K562 (cell line): Measurements from ENCODE around the gene AZU1. TPM values are rescaled to one million over a fixed set of nuclear protein-coding genes. Genes with fewer than 3 reads are reported as not detected.

Experiments
- ATAC-seq: fragments of 200-7000 bp; cut with Tn5 transposase; 3 replicates; pipeline ENCODE4 v1.9.1; 2020; ENCODE audit warnings: moderate library complexity
- BruUV-seq: library from RNA; stranded (reverse); fragments of 400-500 nt; replicated peaks from 2 replicates; lab custom pipeline; 2021; lab: Mats Ljungman, UMichigan
- CTCF ChIA-PET: fragments of 300-600 bp; formaldehyde crosslinking; extraction: SDS; loops from one replicate; lab custom pipeline; 2021; ENCODE audit warnings: low intra/inter-chr PET ratio; lab: Yijun Ruan, JAX
- POLR2A ChIA-PET: fragments of 300-600, 350-650 bp; sonication (Branson Sonifier 250); formaldehyde crosslinking; extraction: SDS; loops from one replicate; lab custom pipeline; 2021; ENCODE audit warnings: antibody characterized with exemption, inconsistent platforms; lab: Yijun Ruan, JAX
- DNase-seq, 4 experiments: peaks; one replicate each; pipeline versions ENCODE4 v3.0.0 to v3.0.0-alpha.2; 2011 to 2018; ENCODE audit warnings: low spot score in 3 of 4, mixed read lengths in 3 of 4; ENCODE audit errors: extremely low read depth in 1 of 4
- FAIRE-seq: peaks from 2 replicates; lab custom pipeline; 2011; peaks lifted over from hg19 to GRCh38; lab: Jason Lieb, UNC
- H2AFZ ChIP-seq: 2 replicates; pipeline ENCODE4 v1.6.0; 2011; ENCODE audit warnings: low read depth, low read length, control low read depth, inconsistent platforms
- H3K27ac ChIP-seq: fragments of 200-600 bp; 3 replicates; pipeline ENCODE4 v1.8.0; 2011; ENCODE audit warnings: low read depth, mild to moderate bottlenecking, control low read depth, inconsistent platforms, low read length, moderate library complexity, mixed read lengths; ENCODE audit errors: extremely low read depth
- H3K27me3 ChIP-seq, 2 experiments: fragments of 300-600 bp in 1 of 2; 2 replicates in 1 of 2; 3 replicates in 1 of 2; pipeline versions ENCODE4 v1.6.0 to v1.8.0; 2011; ENCODE audit warnings: inconsistent platforms in 2 of 2, low read length in 2 of 2, mild to moderate bottlenecking in 1 of 2, mixed read lengths in 1 of 2, moderate library complexity in 1 of 2; ENCODE audit not compliant: control insufficient read depth in 2 of 2, insufficient read depth in 2 of 2
- H3K36me3 ChIP-seq: fragments of 300-600 bp; 3 replicates; pipeline ENCODE4 v1.8.0; 2011; ENCODE audit warnings: mild to moderate bottlenecking, low read length, inconsistent platforms; ENCODE audit not compliant: control insufficient read depth, insufficient read depth
- H3K4me1 ChIP-seq, 2 experiments: fragments of 200-600 bp in 1 of 2; replicated peaks in 1 of 2; 2 replicates in 1 of 2; 3 replicates in 1 of 2; pipeline versions ENCODE4 v1.5.1 to v1.8.0; 2011; ENCODE audit warnings: inconsistent platforms in 2 of 2, low read length in 2 of 2, mild to moderate bottlenecking in 1 of 2, mixed read lengths in 1 of 2, moderate library complexity in 1 of 2; ENCODE audit not compliant: control insufficient read depth in 2 of 2, insufficient read depth in 2 of 2
- H3K4me2 ChIP-seq: 2 replicates; pipeline ENCODE4 v1.6.1; 2011; ENCODE audit warnings: low read length, control low read depth, inconsistent platforms, mixed read lengths; ENCODE audit not compliant: insufficient read depth
- H3K4me3 ChIP-seq: fragments of 200-600 bp; sonication (generic), shearing (Covaris generic); 2 replicates; pipeline ENCODE4 v1.5.1; 2016; ENCODE audit warnings: control low read depth, inconsistent platforms
- H3K79me2 ChIP-seq: fragments of 200-600 bp; 3 replicates; pipeline ENCODE4 v1.8.0; 2011; ENCODE audit warnings: low read length, inconsistent platforms; ENCODE audit not compliant: control insufficient read depth, insufficient read depth
- H3K9ac ChIP-seq, 2 experiments: 2 replicates each; pipeline versions ENCODE4 v1.6.0 to v1.6.1; 2011; ENCODE audit warnings: low read depth in 2 of 2, low read length in 2 of 2, control low read depth in 1 of 2, inconsistent platforms in 1 of 2, mild to moderate bottlenecking in 1 of 2, mixed read lengths in 1 of 2; ENCODE audit not compliant: insufficient read depth in 1 of 2
- H3K9me1 ChIP-seq: one replicate; pipeline ENCODE4 v1.6.0; 2011; ENCODE audit warnings: inconsistent platforms, mild to moderate bottlenecking, low read length, moderate library complexity; ENCODE audit not compliant: control insufficient read depth, insufficient read depth
- H3K9me3 ChIP-seq: replicated peaks from 2 replicates; pipeline ENCODE4 v1.5.1; 2011; ENCODE audit warnings: low read depth, low read length, inconsistent platforms; ENCODE audit not compliant: control insufficient read depth, insufficient read depth
- H4K20me1 ChIP-seq: replicated peaks from 2 replicates; pipeline ENCODE4 v1.6.1; 2011; ENCODE audit warnings: low read length, inconsistent platforms, mixed read lengths; ENCODE audit not compliant: control insufficient read depth, insufficient read depth
- ELF4 ChIP-seq: fragments of 450-650 bp; formaldehyde crosslinking; IDR thresholded peaks from 2 replicates; pipeline ENCODE4 v1.4.0; 2022; ENCODE audit warnings: missing genetic modification characterization
- MYC ChIP-seq, 2 experiments: fragments of 250-450 bp in 1 of 2; sonication (Bioruptor Pico) in 1 of 2; IDR thresholded peaks; 2 replicates each; pipeline versions ENCODE4 v1.5.1 to v1.6.1; 2012 to 2021; ENCODE audit warnings: low read depth in 2 of 2, borderline replicate concordance in 1 of 2, improper control_type of control experiment in 1 of 2, low read length in 1 of 2, mild to moderate bottlenecking in 1 of 2, moderate library complexity in 1 of 2
- NRF1 ChIP-seq, 2 experiments: fragments of 450-650 bp; IDR thresholded peaks in 1 of 2; conservative IDR thresholded peaks in 1 of 2; 2 replicates each; pipeline ENCODE4 v1.6.1; 2014; ENCODE audit warnings: mild to moderate bottlenecking in 2 of 2
- POLR2H ChIP-seq: IDR thresholded peaks from 2 replicates; pipeline ENCODE4 v1.6.1; 2016; ENCODE audit warnings: missing genetic modification characterization, low read depth, mild to moderate bottlenecking, control low read depth, missing compliant biosample characterization, moderate library complexity
- PRPF4 ChIP-seq: fragments of 200-400 bp; formaldehyde crosslinking; IDR thresholded peaks from one replicate; pipeline ENCODE4 v1.6.1; 2017; ENCODE audit warnings: low read length, low read depth, mild to moderate bottlenecking; ENCODE audit not compliant: insufficient read depth, poor library complexity, severe bottlenecking
- RBM22 ChIP-seq: fragments of 200-400 bp; formaldehyde crosslinking; IDR thresholded peaks from 2 replicates; pipeline ENCODE4 v1.6.1; 2018; ENCODE audit warnings: low read length, low read depth; ENCODE audit not compliant: poor library complexity, severe bottlenecking
- RFX7 ChIP-seq: fragments of 250-450 bp; sonication (Bioruptor Pico); IDR thresholded peaks from 2 replicates; pipeline ENCODE4 v1.5.1; 2021; ENCODE audit warnings: mild to moderate bottlenecking
- SP2 ChIP-seq: IDR thresholded peaks from 2 replicates; pipeline ENCODE4 v1.6.1; 2011; ENCODE audit warnings: mild to moderate bottlenecking, low read depth, low read length, moderate library complexity; ENCODE audit not compliant: poor library complexity, severe bottlenecking; ENCODE audit errors: extremely low read depth
- SRSF1 ChIP-seq: fragments of 200-400 bp; formaldehyde crosslinking; IDR thresholded peaks from 2 replicates; pipeline ENCODE4 v1.6.1; 2017; ENCODE audit warnings: mild to moderate bottlenecking, low read depth, low read length, moderate library complexity
- TAF9B ChIP-seq: fragments of 450-650 bp; IDR thresholded peaks from 2 replicates; pipeline ENCODE4 v1.6.1; 2018; ENCODE audit warnings: mild to moderate bottlenecking; ENCODE audit not compliant: partially characterized antibody
- TSC22D4 ChIP-seq: fragments of 450-650 bp; IDR thresholded peaks from 2 replicates; pipeline ENCODE4 v1.6.1; 2016; ENCODE audit warnings: missing genetic modification characterization, missing biosample characterization, control low read depth
- ZNF134 ChIP-seq: fragments of 250-450 bp; sonication (Bioruptor Pico); conservative IDR thresholded peaks from 2 replicates; pipeline ENCODE4 v1.4.0; 2020
- ZNF583 ChIP-seq: fragments of 250-450 bp; sonication (Bioruptor Pico); IDR thresholded peaks from 2 replicates; pipeline ENCODE4 v1.4.0; 2020
- ZNF592 ChIP-seq: fragments of 450-650 bp; IDR thresholded peaks from 2 replicates; pipeline ENCODE4 v1.6.1; 2017; ENCODE audit warnings: antibody characterized with exemption, mild to moderate bottlenecking
- ZNF75A ChIP-seq: fragments of 450-650 bp; formaldehyde crosslinking; IDR thresholded peaks from 2 replicates; pipeline ENCODE4 v1.4.0; 2020; ENCODE audit warnings: mild to moderate bottlenecking
- ZNF766 ChIP-seq: fragments of 200-800 bp; sonication (Bioruptor generic); conservative IDR thresholded peaks from 2 replicates; pipeline ENCODE4 v1.6.1; 2016; ENCODE audit warnings: missing genetic modification characterization, missing compliant biosample characterization
- WGBS: fragments of 100-300 bp; shearing (Covaris generic); methylation state at CpG from one replicate; pipeline ENCODE4 v1.1.6; 2016; ENCODE audit warnings: low coverage, mixed read lengths; ENCODE audit not compliant: insufficient coverage; ENCODE audit errors: missing lambda C conversion rate; 5-methylcytosine and 5-hydroxymethylcytosine counted together
- in situ Hi-C: fragments of 300-500 bp; cut with MboI; formaldehyde crosslinking; loops from 4 replicates; pipeline ENCODE4 v1.15.0; 2018; ENCODE audit warnings: inconsistent platforms, mixed read lengths
- intact Hi-C: fragments of 100-400 bp; cut with micrococcal nuclease; formaldehyde crosslinking; loops from 2 replicates; pipeline ENCODE4 v1.14.2; 2022
- polyA plus RNA-seq, 8 experiments: library from polyadenylated mRNA; depleted of rRNA in 4 of 8; stranded (reverse) in 5 of 8; unstranded in 3 of 8; fragments of >200 nt; fragmentation: Nextera tagmentation in 2 of 8; fragmentation: Illumina TruSeq in 1 of 8; extraction: Ambion mirVana in 2 of 8; extraction: Trizol in 1 of 8; gene quantifications; 2 replicates each; pipeline versions ENCODE4 v1.2.1 to v1.2.3, GENCODE V29; 2011 to 2014; ENCODE audit warnings: inconsistent platforms in 1 of 8, missing spikeins in 1 of 8
- total RNA-seq, 7 experiments: library from RNA; depleted of rRNA in 6 of 7; stranded (reverse); fragments of >200 nt in 6 of 7; fragmentation: Illumina TruSeq in 2 of 7; extraction: Trizol in 2 of 7; gene quantifications; 2 replicates each; pipeline versions ENCODE4 v1.2.1 to v1.2.3, GENCODE V29; 2011 to 2021; ENCODE audit warnings: low replicate concordance in 1 of 7

Gene AZU1
- total and polyA plus RNA-seq, 9 of the 15 experiments (the other 6 are each of a cell fraction or from before 2014, with no cell fraction given) = 0.29 to 1.9 (median 0.59) TPM; not detected in 3

- in situ Hi-C loops = no loop called here
- Histone ChIP-seq H4K20me1 (peaks cover 48% of the 10 kb centered on the region), H3K27me3 (no peaks in the 10 kb centered on the region), H3K9me3 (peaks cover 3% of the 10 kb centered on the region; the same call in 1 of the 2 replicates), H3K4me1 (peaks cover 26 to 83% of the 10 kb centered on the region in 2 experiments), H3K4me3 (peak overlapping the region; percentile 99), H3K4me2 (peak overlapping the region; percentile 85), H3K36me3 (peaks cover 47% of the 10 kb centered on the region), H3K9me1 (peaks cover 16% of the 10 kb centered on the region), H3K79me2 (peaks cover 65% of the 10 kb centered on the region), H3K27ac (peak overlapping the region; percentile 98), H2AFZ (no peak overlapping the region), H3K9ac (peak overlapping the region; percentile 98 to 99)
- WGBS = under 1% methylated on average over 50 of the region's 129 CpGs
- no TSS peak for BruUV-seq
- DNase-seq = peak; percentile 88 to 97 (median 92)
- CTCF ChIA-PET = interaction anchor here (0.6 to 0.7 kb wide), 2 partner anchors 126 to 204 kb away, joined by 4 read pairs; no protein-coding TSS in a partner anchor
- intact Hi-C loops = no loop called here
- POLR2A ChIA-PET = interaction anchor here (0.7 to 2.4 kb wide), 13 partner anchors 9 to 126 kb away, joined by 3 to 20 read pairs (median 4); partner anchors contain the start of gene KISS1R
- peak; percentile 65 for FAIRE-seq
- ATAC-seq = peak; percentile 20
- TF ChIP-seq SRSF1 (no peak), ZNF766 (CRISPR knock-in tag) (peak; percentile 95), ZNF75A (CRISPR knock-in tag) (no peak), PRPF4 (peak; percentile 39), RFX7 (CRISPR knock-in tag) (no peak), NRF1 (conservative IDR thresholded peaks at IDR 0.05 in 1 of 2, IDR thresholded peaks at IDR 0.05 in 1 of 2) (peak in 1 of 2 experiments; percentile 83; a peak in 2 of 4 replicates), RBM22 (no peak), ELF4 (CRISPR knock-in tag) (no peak), ZNF592 (0 out of 2 replicates have a peak, but pooled peaks have one; percentile 44), ZNF134 (CRISPR knock-in tag) (no peak), POLR2H (tag) (0 out of 2 replicates have a peak, but pooled peaks have one; percentile 40), TSC22D4 (tag) (no peak), SP2 (no peak), ZNF583 (peak; percentile 61; the same call in 1 of the 2 replicates), MYC (IDR thresholded peaks at IDR 0.05; ENCODE audit: low read depth, low read length) (peak; percentile 64; the same call in 1 of the 2 replicates), MYC (CRISPR knock-in tag; IDR thresholded peaks at IDR 0.05; ENCODE audit: borderline replicate concordance, low read depth) (no peak), TAF9B (no peak)
These were observed 29.9 kb upstream of the AZU1 start for GRCh38 chr19:797528-798414.
